ENCODE data around the gene CTSH.

The CTSH gene

GRCh38 chr15:78925956-78926743, 18.7 kb downstream of the CTSH start:
- Mint-ChIP-seq H3K36me3 (ENCODE audit: low read depth) (peaks cover 3% of the 10 kb centered on the region), H3K9me3 (no peaks in the 10 kb centered on the region), H3K27ac (no peak overlapping the region), H3K4me3 (no peak overlapping the region), H3K4me1 (no peaks in the 10 kb centered on the region), H3K27me3 (no peaks in the 10 kb centered on the region)
- DNase-seq = no peak
- no peak for ATAC-seq

- H3K27me3 Mint-ChIP-seq = no peaks in the 10 kb centered on the region
- no peaks in the 10 kb centered on the region for H3K9me3 Mint-ChIP-seq
- no peak for DNase-seq
- no peak for ATAC-seq
- H3K36me3 Mint-ChIP-seq (ENCODE audit: low read depth) = peaks cover 4% of the 10 kb centered on the region
- H3K4me1 Mint-ChIP-seq = no peaks in the 10 kb centered on the region
- no peak overlapping the region for H3K27ac Mint-ChIP-seq
- H3K4me3 Mint-ChIP-seq = no peak overlapping the region
Observed at GRCh38 chr15:78925076-78925624, 19.7 kb downstream of the CTSH start.

GRCh38 chr15:78923480-78924360, 21.1 kb downstream of the CTSH start:
- Mint-ChIP-seq H3K27me3 (no peaks in the 10 kb centered on the region), H3K9me3 (no peaks in the 10 kb centered on the region), H3K27ac (no peak overlapping the region), H3K4me3 (no peak overlapping the region), H3K36me3 (ENCODE audit: low read depth) (peaks cover 6% of the 10 kb centered on the region), H3K4me1 (no peaks in the 10 kb centered on the region)
- no peak for ATAC-seq
- no peak for DNase-seq

- Mint-ChIP-seq H3K27me3 (no peaks in the 10 kb centered on the region), H3K36me3 (ENCODE audit: low read depth) (peaks cover 9% of the 10 kb centered on the region), H3K27ac (no peak overlapping the region), H3K4me1 (no peaks in the 10 kb centered on the region), H3K9me3 (no peaks in the 10 kb centered on the region), H3K4me3 (no peak overlapping the region)
- DNase-seq = no peak
- ATAC-seq = no peak
Observed at GRCh38 chr15:78923015-78923414, 21.8 kb downstream of the CTSH start.

- H3K27ac Mint-ChIP-seq = no peak overlapping the region
Observed at GRCh38 chr15:78922527-78922926, 22.3 kb downstream of the CTSH start.

GRCh38 chr15:78921940-78922339, 22.9 kb downstream of the CTSH start:
- Mint-ChIP-seq H3K27me3 (no peaks in the 10 kb centered on the region), H3K9me3 (no peaks in the 10 kb centered on the region), H3K27ac (no peak overlapping the region), H3K36me3 (ENCODE audit: low read depth) (peaks cover 12% of the 10 kb centered on the region), H3K4me1 (peaks cover 2% of the 10 kb centered on the region), H3K4me3 (no peak overlapping the region)
- DNase-seq (no peak), ATAC-seq (no peak)

More at GRCh38 chr15:78922527-78922926, 22.3 kb downstream of the CTSH start:
- DNase-seq (no peak), ATAC-seq (no peak)
- peaks cover 11% of the 10 kb centered on the region for H3K36me3 Mint-ChIP-seq (ENCODE audit: low read depth)
- H3K27me3 Mint-ChIP-seq = no peaks in the 10 kb centered on the region
- no peaks in the 10 kb centered on the region for H3K4me1 Mint-ChIP-seq
- H3K9me3 Mint-ChIP-seq = no peaks in the 10 kb centered on the region
- H3K4me3 Mint-ChIP-seq = no peak overlapping the region

GRCh38 chr15:78921517-78921916, 23.3 kb downstream of the CTSH start:
- Mint-ChIP-seq H3K4me1 (peaks cover 3% of the 10 kb centered on the region), H3K27me3 (no peaks in the 10 kb centered on the region), H3K9me3 (no peaks in the 10 kb centered on the region), H3K36me3 (ENCODE audit: low read depth) (peaks cover 12% of the 10 kb centered on the region), H3K4me3 (no peak overlapping the region), H3K27ac (no peak overlapping the region)
- DNase-seq = no peak
- ATAC-seq = no peak

GRCh38 chr15:78917888-78918287, 27.0 kb downstream of the CTSH start:
- DNase-seq (no peak), ATAC-seq (no peak)
- Mint-ChIP-seq H3K9me3 (no peaks in the 10 kb centered on the region), H3K36me3 (ENCODE audit: low read depth) (peaks cover 17% of the 10 kb centered on the region), H3K4me3 (no peak overlapping the region), H3K4me1 (peaks cover 6% of the 10 kb centered on the region), H3K27me3 (no peaks in the 10 kb centered on the region), H3K27ac (no peak overlapping the region)

GRCh38 chr15:78916088-78916487, 28.8 kb downstream of the CTSH start:
- H3K27ac Mint-ChIP-seq = no peak overlapping the region
- H3K27me3 Mint-ChIP-seq = no peaks in the 10 kb centered on the region
- no peak for DNase-seq
- peaks cover 6% of the 10 kb centered on the region for H3K4me1 Mint-ChIP-seq
- H3K36me3 Mint-ChIP-seq (ENCODE audit: low read depth) = peaks cover 20% of the 10 kb centered on the region
- H3K9me3 Mint-ChIP-seq = no peaks in the 10 kb centered on the region
- no peak overlapping the region for H3K4me3 Mint-ChIP-seq
- no peak for ATAC-seq

GRCh38 chr15:78915341-78916087, 29.3 kb downstream of the CTSH start:
- H3K9me3 Mint-ChIP-seq = no peaks in the 10 kb centered on the region
- no peak overlapping the region for H3K27ac Mint-ChIP-seq
- peaks cover 24% of the 10 kb centered on the region for H3K36me3 Mint-ChIP-seq (ENCODE audit: low read depth)
- no peak overlapping the region for H3K4me3 Mint-ChIP-seq
- ATAC-seq = no peak
- no peak for DNase-seq
- no peaks in the 10 kb centered on the region for H3K27me3 Mint-ChIP-seq
- peaks cover 6% of the 10 kb centered on the region for H3K4me1 Mint-ChIP-seq

- no peak for ATAC-seq
- Mint-ChIP-seq H3K9me3 (no peaks in the 10 kb centered on the region), H3K4me3 (no peak overlapping the region), H3K27me3 (no peaks in the 10 kb centered on the region), H3K36me3 (ENCODE audit: low read depth) (peaks cover 28% of the 10 kb centered on the region), H3K4me1 (peaks cover 10% of the 10 kb centered on the region), H3K27ac (no peak overlapping the region)
- no peak for DNase-seq
Observed at GRCh38 chr15:78914027-78914764, 30.6 kb downstream of the CTSH start.

GRCh38 chr15:78913012-78913411, 31.8 kb downstream of the CTSH start:
- no peak for DNase-seq
- H3K27me3 Mint-ChIP-seq = no peaks in the 10 kb centered on the region
- ATAC-seq = no peak
- no peak overlapping the region for H3K4me3 Mint-ChIP-seq
- no peak overlapping the region for H3K27ac Mint-ChIP-seq
- H3K36me3 Mint-ChIP-seq (ENCODE audit: low read depth) = peaks cover 32% of the 10 kb centered on the region
- H3K4me1 Mint-ChIP-seq = peaks cover 10% of the 10 kb centered on the region
- H3K9me3 Mint-ChIP-seq = no peaks in the 10 kb centered on the region

GRCh38 chr15:78912316-78912715, 32.5 kb downstream of the CTSH start:
- Mint-ChIP-seq H3K36me3 (ENCODE audit: low read depth) (peaks cover 29% of the 10 kb centered on the region), H3K4me3 (no peak overlapping the region), H3K27me3 (no peaks in the 10 kb centered on the region), H3K4me1 (peaks cover 10% of the 10 kb centered on the region), H3K27ac (no peak overlapping the region), H3K9me3 (no peaks in the 10 kb centered on the region)
- ATAC-seq = no peak
- DNase-seq = no peak

- peaks cover 7% of the 10 kb centered on the region for H3K4me1 Mint-ChIP-seq
- H3K9me3 Mint-ChIP-seq = no peaks in the 10 kb centered on the region
- ATAC-seq = no peak
- peak overlapping the region; percentile 14 for H3K27ac Mint-ChIP-seq
- peaks cover 40% of the 10 kb centered on the region for H3K36me3 Mint-ChIP-seq (ENCODE audit: low read depth)
- no peaks in the 10 kb centered on the region for H3K27me3 Mint-ChIP-seq
- no peak for DNase-seq
- H3K4me3 Mint-ChIP-seq = no peak overlapping the region
Observed at GRCh38 chr15:78910271-78910670, 34.6 kb downstream of the CTSH start.

All from activated naive CD8-positive, alpha-beta T cell treated with anti-CD3 and anti-CD28 coated beads, Interleukin-2, amount 50 U/mL, for 24 hours (primary cell).